Activated CD4-positive, alpha-beta T cell treated with anti-CD3 and anti-CD28 coated beads, Interleukin-2, amount 50 U/mL, for 48 hours (primary cell): ENCODE measurements around the gene FAM186B.
A peak's percentile ranks its signal among the peaks of the same experiment; 100 is the strongest.
"Not testable (repeated sequence)": the region's sequence is repeated elsewhere in the genome, so short reads cannot be mapped to it uniquely, and the experiment has no call there.

Source experiments
- DNase-seq, 2 experiments: peaks; one replicate each; pipeline ENCODE4 v3.0.0-alpha.2; 2020

FAM186B gene, protein sequence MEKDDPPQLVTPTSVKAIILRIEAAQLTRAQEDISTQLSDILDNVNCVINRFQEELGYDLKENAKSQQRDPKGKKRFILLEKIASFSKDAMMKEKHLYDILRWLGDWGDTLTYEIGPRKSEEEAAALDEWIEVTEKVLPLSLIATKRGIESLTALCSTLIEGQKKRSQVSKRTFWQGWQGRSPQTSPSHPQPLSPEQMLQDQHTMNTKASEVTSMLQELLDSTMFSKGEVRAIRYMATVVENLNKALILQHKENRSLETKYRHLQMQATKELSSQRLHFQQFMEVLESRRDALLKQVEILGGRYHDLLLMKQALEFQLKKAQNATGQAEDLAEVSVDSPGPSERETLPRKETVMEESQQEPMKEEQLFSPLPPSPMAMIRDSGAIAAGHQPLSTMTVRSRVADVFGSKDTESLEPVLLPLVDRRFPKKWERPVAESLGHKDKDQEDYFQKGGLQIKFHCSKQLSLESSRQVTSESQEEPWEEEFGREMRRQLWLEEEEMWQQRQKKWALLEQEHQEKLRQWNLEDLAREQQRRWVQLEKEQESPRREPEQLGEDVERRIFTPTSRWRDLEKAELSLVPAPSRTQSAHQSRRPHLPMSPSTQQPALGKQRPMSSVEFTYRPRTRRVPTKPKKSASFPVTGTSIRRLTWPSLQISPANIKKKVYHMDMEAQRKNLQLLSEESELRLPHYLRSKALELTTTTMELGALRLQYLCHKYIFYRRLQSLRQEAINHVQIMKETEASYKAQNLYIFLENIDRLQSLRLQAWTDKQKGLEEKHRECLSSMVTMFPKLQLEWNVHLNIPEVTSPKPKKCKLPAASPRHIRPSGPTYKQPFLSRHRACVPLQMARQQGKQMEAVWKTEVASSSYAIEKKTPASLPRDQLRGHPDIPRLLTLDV

DNA sequence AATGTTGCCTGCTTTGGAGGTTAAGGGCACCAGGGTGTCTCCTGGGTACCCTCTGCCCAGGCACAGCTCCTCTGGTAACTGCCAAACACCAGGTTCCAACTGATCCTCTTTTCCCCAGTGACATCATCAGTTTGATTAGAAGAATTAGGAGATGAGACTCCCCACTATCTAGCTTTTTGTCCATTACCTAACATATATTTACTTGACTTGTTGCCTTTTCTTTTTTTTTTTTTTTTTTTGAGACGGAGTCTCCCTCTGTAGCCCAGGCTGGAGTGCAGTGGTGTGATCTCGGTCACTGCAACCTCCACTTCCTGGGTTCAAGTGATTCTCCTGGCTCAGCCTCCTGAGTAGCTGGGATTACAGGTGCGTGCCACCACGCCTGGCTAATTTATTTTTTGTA, at the start of gene FAM186B:
TSS of gene FAM186B (minus strand) at position 101 of the 400 bp plus-strand sequence. CDS start 162 bp downstream, outside the sequence.
- DNase-seq: not testable (repeated sequence)

DNA sequence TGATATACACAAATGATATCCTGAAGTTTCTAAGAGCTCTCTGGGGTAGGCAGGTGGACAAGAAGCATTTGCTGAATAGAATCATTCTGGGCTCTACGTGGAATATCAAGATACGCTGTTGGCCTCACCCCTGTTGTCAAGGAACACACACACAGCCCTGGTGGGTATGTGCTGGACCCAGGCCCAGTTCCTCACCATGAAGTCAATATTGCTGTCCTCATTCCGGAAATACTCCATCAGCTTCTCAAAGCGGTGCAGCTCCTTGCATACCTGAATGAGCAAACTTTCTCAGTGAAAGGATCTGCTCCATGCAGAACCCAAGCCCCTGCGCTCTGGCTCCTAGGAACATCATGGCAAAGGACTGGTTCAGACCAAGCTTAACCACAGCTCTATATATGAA, 49.3 kb upstream of the FAM186B start:
- no peak for DNase-seq

GRCh38 chr12:49652921-49653520, 47.6 kb upstream of the FAM186B start:
- no peak for DNase-seq

DNA sequence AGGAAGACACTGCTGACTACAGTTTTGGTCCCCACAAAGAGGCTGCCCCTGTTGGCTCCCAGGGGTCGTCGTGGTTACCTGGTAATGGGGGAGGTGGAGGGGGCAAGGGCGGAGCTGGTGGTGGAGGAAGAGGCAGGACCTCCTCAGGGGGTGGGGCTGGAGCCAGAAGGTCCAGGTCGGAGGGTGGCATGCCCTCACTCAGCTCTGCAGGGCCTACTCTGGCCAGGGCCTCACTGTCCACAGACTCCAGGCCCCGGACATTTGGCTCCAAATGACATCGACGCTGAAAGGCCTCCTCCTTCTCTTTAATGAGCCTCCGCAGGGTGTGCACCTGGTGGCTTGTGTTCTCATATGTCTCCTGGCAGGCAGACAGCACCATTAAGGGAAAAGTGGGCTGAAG, 46.4 kb upstream of the FAM186B start:
- no peak for DNase-seq

- no peak for DNase-seq
Observed at GRCh38 chr12:49649892-49650291, 44.5 kb upstream of the FAM186B start.

- DNase-seq: no peak
Observed at GRCh38 chr12:49649445-49649844, 44.0 kb upstream of the FAM186B start.

- DNase-seq: no peak
Observed at GRCh38 chr12:49648712-49649003, 43.2 kb upstream of the FAM186B start.

- DNase-seq: no peak
Observed at GRCh38 chr12:49647827-49648711, 42.6 kb upstream of the FAM186B start.

DNA sequence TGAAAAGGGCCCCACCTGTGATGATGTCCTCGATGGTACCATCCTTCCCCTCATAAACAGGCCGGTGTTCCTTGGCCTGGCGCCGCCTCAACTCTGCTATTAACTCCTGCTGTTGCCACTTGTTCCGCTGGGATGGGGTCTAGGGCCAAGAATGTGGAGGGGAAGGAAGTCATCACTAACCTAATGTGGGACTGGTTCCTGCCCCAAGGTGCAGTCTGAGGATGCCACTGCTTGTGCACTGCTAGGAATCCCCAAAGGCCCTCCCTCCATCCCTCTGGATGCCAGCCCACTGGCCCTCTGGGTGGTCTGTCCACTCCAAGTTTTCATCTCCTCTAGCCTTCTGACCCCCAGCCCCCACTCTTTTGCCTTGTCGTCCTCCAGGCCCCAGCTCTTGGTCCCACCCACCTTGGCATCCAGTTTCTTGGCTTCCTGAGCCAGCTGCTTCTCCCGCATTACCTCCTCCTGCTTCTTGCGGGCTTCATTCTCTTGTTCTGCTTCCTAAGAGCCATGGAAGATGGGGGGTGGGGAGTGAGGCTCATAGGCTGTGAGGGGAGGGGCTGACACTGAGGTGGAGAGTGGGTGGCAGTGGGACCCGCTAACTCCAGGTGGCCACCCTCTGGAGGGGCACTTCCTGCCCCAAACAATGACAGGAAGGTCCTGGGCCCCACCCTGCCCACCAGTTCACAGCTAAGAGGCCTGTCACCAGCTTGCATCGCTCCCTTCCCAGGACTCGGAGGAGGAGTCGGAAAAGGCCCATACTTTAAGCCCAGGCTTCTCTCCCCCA, 41.6 kb upstream of the FAM186B start:
- DNase-seq: no peak

DNA sequence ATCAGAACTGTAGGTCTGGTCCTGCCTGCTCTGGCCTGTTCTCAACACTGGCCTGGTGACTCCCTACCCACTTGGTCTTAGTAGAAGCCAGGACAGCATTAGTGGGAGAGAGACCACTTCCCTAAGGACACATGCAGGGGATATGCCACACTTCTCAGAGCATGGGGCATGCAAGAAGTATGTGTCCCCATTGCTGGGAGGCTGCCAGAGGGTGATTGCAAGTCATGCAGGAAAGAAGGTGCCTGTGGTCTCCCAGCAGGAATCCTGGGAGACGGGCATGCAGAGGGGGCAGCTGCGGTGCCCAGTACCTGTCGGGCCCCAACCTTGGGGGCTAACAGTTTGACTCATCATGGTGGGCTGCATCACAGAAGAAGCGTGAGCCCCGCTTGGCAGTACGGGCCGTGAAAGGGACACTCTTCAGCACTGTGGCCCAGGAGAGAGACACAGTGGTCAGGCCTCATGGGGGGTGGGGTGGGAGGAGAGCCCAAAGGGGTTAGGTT, 40.9 kb upstream of the FAM186B start:
- no peak for DNase-seq

DNA sequence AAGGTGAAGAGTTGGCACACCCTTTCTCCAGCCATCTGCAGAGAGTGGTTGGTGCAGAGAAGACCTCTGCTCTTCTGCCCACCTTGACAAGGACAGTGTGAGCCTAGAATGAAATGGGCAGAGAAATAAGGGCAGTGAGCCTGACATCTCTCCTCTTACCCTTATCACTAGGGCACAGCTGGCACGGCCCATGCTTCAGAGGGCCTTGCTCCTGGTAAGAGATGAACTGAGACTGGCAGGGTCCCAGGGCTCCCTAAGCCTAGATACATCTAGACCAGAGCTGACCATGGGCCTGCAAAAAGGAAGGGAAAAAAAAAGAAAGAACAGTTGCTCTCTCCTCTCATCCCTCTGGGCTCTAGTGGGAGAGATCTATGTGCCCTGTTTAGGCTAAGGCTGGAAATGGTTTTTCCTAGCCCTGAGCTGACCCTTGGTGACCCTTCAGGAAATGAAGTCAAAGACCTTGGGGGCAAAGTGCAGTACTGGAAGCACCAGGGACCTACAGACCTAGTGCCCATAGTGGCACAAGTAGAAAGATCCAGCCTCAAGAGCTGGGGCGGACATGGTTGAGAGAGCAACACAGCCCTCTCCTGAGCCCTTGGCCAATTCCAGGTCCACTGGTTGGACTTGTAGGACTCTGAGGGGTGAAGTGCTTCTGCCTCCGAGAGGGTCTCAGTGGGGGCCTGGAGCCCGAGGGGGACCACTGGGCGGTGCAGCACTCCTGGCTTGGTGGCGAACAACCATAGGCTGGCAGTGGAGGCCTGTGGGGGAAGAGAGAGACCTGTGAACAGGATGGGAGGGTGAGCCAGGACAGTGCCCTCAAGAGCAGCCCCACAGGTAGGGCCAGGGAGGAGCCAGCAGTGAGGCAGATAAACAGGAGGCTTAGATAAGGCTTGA, 40.0 kb upstream of the FAM186B start:
- no peak for DNase-seq

DNA sequence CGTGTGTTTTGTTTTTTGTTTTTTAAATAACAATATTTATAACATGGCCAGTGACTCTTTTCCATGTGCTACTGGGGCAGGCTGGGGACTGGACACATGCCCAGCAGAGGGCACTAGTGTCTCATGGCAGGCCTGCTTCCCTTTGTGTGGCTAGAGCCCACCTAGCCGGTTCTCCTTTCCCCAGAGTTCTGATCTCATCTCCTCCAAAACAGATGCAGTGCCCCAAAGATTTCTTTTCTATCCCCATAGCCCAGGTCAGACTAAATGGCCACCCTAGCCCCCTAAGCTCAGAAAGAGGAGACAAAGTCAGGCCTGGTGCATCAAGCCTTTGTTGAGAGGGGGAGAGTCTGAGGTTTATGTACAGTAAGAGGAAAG, 39.2 kb upstream of the FAM186B start:
- DNase-seq: peak; percentile 82 to 84

DNA sequence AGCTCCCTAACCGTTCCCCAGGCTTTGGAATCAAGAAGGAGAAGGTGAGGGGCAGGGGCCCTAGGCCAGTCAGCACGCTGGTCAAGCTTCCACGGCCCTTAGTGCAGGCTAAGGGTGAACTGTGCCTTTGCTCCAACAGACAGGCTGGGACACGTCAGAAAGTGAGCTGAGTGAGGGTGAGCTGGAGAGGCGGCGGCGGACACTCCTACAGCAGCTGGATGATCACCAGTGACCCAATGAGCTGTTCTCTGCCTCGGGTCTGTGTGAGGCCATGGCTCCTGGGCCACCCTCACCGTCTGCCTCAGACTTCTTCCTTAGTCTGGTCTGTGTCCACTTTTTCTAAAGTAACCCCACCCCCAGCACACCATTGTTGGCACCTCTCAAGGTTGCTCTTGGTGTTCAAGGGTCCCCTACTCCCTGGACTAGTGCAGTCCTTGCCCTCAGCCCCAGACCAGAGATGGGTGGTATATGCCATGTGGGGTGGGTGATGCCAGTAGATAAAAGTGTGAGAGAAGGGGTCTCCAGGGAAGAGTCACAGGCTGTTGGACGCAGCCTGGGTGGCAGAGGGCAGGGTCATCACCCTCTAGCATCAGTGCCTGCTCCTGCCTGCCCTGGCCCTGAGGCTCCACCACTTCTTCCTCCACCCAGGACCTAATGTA, 38.7 kb upstream of the FAM186B start:
- DNase-seq: no peak

DNA sequence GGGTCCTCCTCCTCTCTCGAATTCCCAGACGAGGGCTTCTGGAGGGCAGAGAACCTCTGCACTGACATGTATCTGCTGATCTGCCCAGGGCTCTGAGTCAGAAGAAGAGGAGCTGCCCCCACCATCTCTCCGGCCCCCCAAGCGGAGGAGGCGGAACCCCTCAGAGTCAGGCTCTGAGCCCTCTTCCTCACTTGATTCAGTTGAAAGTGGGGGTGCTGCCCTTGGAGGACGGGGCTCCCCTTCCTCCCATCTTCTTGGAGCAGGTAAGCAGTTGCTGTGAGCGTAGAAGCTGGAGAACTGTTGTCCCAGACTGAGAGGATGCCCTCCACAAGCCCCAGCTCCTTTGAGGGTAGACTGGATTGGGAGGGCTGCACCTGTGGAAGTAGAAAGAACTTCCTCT, 37.7 kb upstream of the FAM186B start:
- no peak for DNase-seq

- DNase-seq: no peak
Observed at GRCh38 chr12:49642370-49642802, 36.9 kb upstream of the FAM186B start.

- DNase-seq: no peak
Observed at GRCh38 chr12:49641748-49642369, 36.4 kb upstream of the FAM186B start.

DNA sequence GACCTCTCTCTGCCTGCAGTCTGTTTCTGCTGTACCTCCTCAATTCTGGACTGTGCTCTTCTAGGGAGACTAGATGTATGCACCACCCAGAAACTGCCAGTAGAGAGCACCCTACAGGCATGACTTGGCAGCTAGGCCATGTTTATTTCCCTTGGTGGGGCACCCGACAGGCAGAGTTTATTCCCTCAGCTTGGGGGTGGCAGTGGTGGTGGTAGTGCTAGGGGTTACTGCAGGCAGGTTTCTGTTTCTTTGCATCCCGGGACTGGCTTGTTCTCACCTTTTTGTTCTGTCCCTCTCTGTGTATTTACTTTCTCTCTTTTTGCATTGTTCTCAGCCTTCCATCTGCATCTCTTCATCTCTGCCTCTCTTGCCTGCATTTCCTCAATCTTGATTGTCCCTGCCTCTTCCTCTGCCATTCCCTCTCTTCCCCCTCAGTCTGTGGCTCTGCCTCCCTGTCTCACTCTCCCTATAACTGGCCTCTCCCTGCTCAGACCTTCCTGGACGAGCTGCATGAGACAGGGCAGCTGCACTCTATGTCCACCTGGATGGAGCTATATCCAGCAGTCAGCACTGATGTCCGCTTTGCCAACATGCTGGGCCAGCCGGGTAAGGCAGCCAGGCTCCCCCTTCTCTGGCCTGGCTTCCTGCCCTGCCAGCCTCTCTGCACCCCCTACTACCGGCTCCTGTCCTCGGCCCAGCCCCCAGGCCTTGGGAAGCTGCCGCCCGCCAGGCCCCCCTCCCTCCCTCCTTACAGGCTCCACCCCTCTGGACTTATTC, 31.7 kb upstream of the FAM186B start:
- peak; percentile 53 to 65 for DNase-seq

DNA sequence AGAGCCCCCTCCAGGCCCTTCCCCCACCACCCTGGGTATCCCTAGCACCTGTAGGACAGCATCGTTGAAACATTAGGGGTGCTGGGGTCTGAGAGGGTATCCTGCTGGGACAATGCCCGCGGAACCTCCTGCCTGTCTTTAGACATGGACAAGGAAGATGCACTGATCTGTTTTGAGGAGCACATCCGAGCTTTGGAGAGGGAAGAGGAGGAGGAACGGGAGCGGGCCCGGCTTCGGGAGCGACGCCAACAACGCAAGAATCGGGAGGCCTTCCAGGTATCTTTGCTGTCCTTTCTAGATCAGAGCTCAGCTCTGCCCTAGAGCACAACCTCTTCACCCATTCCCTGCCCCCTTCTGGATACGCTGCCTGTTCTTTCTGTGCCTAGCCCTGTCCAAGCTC, 31.1 kb upstream of the FAM186B start:
- no peak for DNase-seq

DNA sequence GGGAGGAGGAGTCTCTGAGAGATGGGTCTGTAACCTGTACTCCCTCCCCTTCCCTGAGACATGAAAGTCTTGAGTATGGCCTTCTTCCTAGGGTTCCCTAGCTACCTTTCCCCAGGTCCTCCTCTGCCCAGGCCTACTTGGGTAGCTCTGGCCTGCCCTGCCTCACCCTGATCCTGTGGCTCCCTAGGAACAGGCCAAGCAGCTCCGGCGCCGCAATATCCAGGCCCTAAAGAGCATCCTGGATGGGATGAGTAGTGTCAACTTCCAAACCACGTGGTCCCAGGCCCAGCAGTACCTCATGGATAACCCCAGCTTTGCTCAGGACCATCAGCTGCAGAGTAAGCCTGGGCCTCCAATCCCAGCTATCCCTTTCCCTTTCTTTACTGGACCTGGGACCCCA, 30.2 kb upstream of the FAM186B start:
- no peak for DNase-seq
